Mesendoderm (in vitro differentiated cells): ENCODE measurements around the gene GNAI2.

Experiments used
- DNase-seq: peaks from one replicate; pipeline ENCODE4 v3.0.0; 2013
- H2AK5ac ChIP-seq: 2 replicates; pipeline ENCODE4 v1.6.1; 2013; ENCODE audit warnings: low read length, inconsistent platforms
- H2BK120ac ChIP-seq: 2 replicates; pipeline ENCODE4 v1.6.1; 2013; ENCODE audit warnings: low read depth, mild to moderate bottlenecking, low read length, moderate library complexity, mixed read lengths
- H2BK15ac ChIP-seq: replicated peaks from 2 replicates; pipeline ENCODE4 v1.6.1; 2013; ENCODE audit warnings: low read depth, mild to moderate bottlenecking, moderate library complexity
- H2BK5ac ChIP-seq: 2 replicates; pipeline ENCODE4 v1.6.1; 2013; ENCODE audit warnings: low read length, inconsistent platforms
- H3K18ac ChIP-seq: 2 replicates; pipeline ENCODE4 v1.6.1; 2013; ENCODE audit warnings: mild to moderate bottlenecking, low read length, mixed read lengths
- H3K23ac ChIP-seq: one replicate; pipeline ENCODE4 v1.6.1; 2013; ENCODE audit warnings: low read length
- H3K27ac ChIP-seq: 2 replicates; pipeline ENCODE4 v1.5.1; 2013; ENCODE audit warnings: low read depth, mild to moderate bottlenecking, inconsistent platforms, low read length, moderate library complexity
- H3K27me3 ChIP-seq: 2 replicates; pipeline ENCODE4 v1.6.1; 2013; ENCODE audit warnings: low read length, control low read depth, mild to moderate bottlenecking, inconsistent platforms; ENCODE audit not compliant: insufficient read depth, poor library complexity
- H3K36me3 ChIP-seq: 2 replicates; pipeline ENCODE4 v1.6.1; 2013; ENCODE audit warnings: low read length, inconsistent platforms; ENCODE audit not compliant: control insufficient read depth, insufficient read depth
- H3K4ac ChIP-seq: one replicate; pipeline ENCODE4 v1.6.1; 2013; ENCODE audit warnings: low read depth, mild to moderate bottlenecking, low read length, moderate library complexity
- H3K4me1 ChIP-seq: 2 replicates; pipeline ENCODE4 v1.6.1; 2013; ENCODE audit warnings: low read depth, low read length, inconsistent platforms; ENCODE audit not compliant: control insufficient read depth
- H3K4me2 ChIP-seq: 2 replicates; pipeline ENCODE4 v1.6.1; 2013; ENCODE audit warnings: low read length
- H3K4me3 ChIP-seq: 2 replicates; pipeline ENCODE4 v1.5.1; 2013; ENCODE audit warnings: mild to moderate bottlenecking, low read length
- H3K56ac ChIP-seq: one replicate; pipeline ENCODE4 v1.6.1; 2013; ENCODE audit warnings: low read length
- H3K79me1 ChIP-seq: 2 replicates; pipeline ENCODE4 v1.6.1; 2013; ENCODE audit warnings: low read length, inconsistent platforms
- H3K79me2 ChIP-seq: 2 replicates; pipeline ENCODE4 v1.6.1; 2013; ENCODE audit warnings: mild to moderate bottlenecking, low read length; ENCODE audit not compliant: control insufficient read depth, insufficient read depth
- H3K9ac ChIP-seq: 2 replicates; pipeline ENCODE4 v1.6.1; 2013; ENCODE audit warnings: low read length, inconsistent platforms
- H4K5ac ChIP-seq: one replicate; pipeline ENCODE4 v1.6.1; 2013; ENCODE audit warnings: low read length
- H4K8ac ChIP-seq: one replicate; pipeline ENCODE4 v1.6.1; 2013; ENCODE audit warnings: low read depth, mild to moderate bottlenecking, control low read depth, low read length, moderate library complexity
- WGBS: extraction: QIAGEN DNeasy Blood & Tissue Kit; methylation state at CpG from one replicate; pipeline ENCODE4 v1.1.7; 2013; ENCODE audit warnings: low lambda C conversion rate, missing lambda C conversion rate; ENCODE audit not compliant: insufficient coverage; ENCODE audit errors: extremely low coverage; 5-methylcytosine and 5-hydroxymethylcytosine counted together

Gene GNAI2

GRCh38 chr3:50203113-50203808 is 32.7 kb upstream of the GNAI2 start:
- Histone ChIP-seq H3K79me1 (no peaks in the 10 kb centered on the region), H3K36me3 (no peaks in the 10 kb centered on the region), H3K18ac (no peak overlapping the region), H3K4me2 (no peak overlapping the region), H3K4ac (no peak overlapping the region), H2AK5ac (no peak overlapping the region), H3K4me3 (no peak overlapping the region), H3K27me3 (no peaks in the 10 kb centered on the region), H2BK120ac (no peak overlapping the region), H3K79me2 (no peaks in the 10 kb centered on the region), H2BK5ac (no peak overlapping the region), H3K56ac (no peak overlapping the region), H3K9ac (no peak overlapping the region), H4K8ac (no peak overlapping the region), H4K5ac (no peak overlapping the region), H3K27ac (no peak overlapping the region), H3K23ac (no peak overlapping the region), H3K4me1 (peaks cover 2% of the 10 kb centered on the region), H2BK15ac (no peak overlapping the region)
- no CpG with 5 or more reads among the region's 9 CpGs for whole genome bisulfite sequencing
- DNase-seq, result no peak

GRCh38 chr3:50203809-50204803 is 31.9 kb upstream of the GNAI2 start:
- no peak overlapping the region for H3K4me3 ChIP-seq
- no peak overlapping the region for H2BK5ac ChIP-seq
- H3K36me3 ChIP-seq, result no peaks in the 10 kb centered on the region
- H3K4me1 ChIP-seq, result peaks cover 2% of the 10 kb centered on the region
- no peak overlapping the region for H2AK5ac ChIP-seq
- no peak overlapping the region for H3K4me2 ChIP-seq
- H3K79me2 ChIP-seq, result no peaks in the 10 kb centered on the region
- no peak overlapping the region for H4K5ac ChIP-seq
- DNase-seq, result no peak
- no peaks in the 10 kb centered on the region for H3K79me1 ChIP-seq
- no CpG with 5 or more reads among the region's 12 CpGs for WGBS
- H3K27ac ChIP-seq, result no peak overlapping the region
- no peak overlapping the region for H3K56ac ChIP-seq
- no peaks in the 10 kb centered on the region for H3K27me3 ChIP-seq
- H3K18ac ChIP-seq, result no peak overlapping the region
- no peak overlapping the region for H2BK15ac ChIP-seq
- H3K23ac ChIP-seq, result no peak overlapping the region
- no peak overlapping the region for H3K9ac ChIP-seq
- H2BK120ac ChIP-seq, result no peak overlapping the region
- no peak overlapping the region for H4K8ac ChIP-seq
- H3K4ac ChIP-seq, result no peak overlapping the region

GRCh38 chr3:50204804-50205412 is 31.1 kb upstream of the GNAI2 start, which contains the start of gene SLC38A3:
Gene SLC38A3 (plus strand): TSS chr3:50205271. CDS start chr3:50214200, 8,929 bp downstream.
- WGBS, result no CpG with 5 or more reads among the region's 41 CpGs
- H3K18ac ChIP-seq, result no peak within 1 kb of the TSS
- peak; percentile 50 for DNase-seq
- H3K79me1 ChIP-seq, result no peaks in the 10 kb centered on the region
- H4K8ac ChIP-seq, result no peak within 1 kb of the TSS
- no peak within 1 kb of the TSS for H3K4ac ChIP-seq
- H3K4me2 ChIP-seq, result peak within 1 kb of the TSS; percentile 94
- H3K79me2 ChIP-seq, result no peaks in the 10 kb centered on the region
- H2BK120ac ChIP-seq, result no peak within 1 kb of the TSS
- H2AK5ac ChIP-seq, result no peak within 1 kb of the TSS
- no peaks in the 10 kb centered on the region for H3K36me3 ChIP-seq
- peak within 1 kb of the TSS; percentile 17 for H3K4me3 ChIP-seq
- H3K56ac ChIP-seq, result peak within 1 kb of the TSS; percentile 64
- H4K5ac ChIP-seq, result no peak within 1 kb of the TSS
- H3K23ac ChIP-seq, result no peak within 1 kb of the TSS
- H3K27me3 ChIP-seq, result no peaks in the 10 kb centered on the region
- H3K4me1 ChIP-seq, result peaks cover 2% of the 10 kb centered on the region
- H2BK5ac ChIP-seq, result no peak within 1 kb of the TSS
- H2BK15ac ChIP-seq, result no peak within 1 kb of the TSS
- no peak within 1 kb of the TSS for H3K27ac ChIP-seq
- peak within 1 kb of the TSS; percentile 56 for H3K9ac ChIP-seq

GRCh38 chr3:50205413-50206276 is 30.4 kb upstream of the GNAI2 start:
- no peak overlapping the region for H2BK5ac ChIP-seq
- no peak overlapping the region for H2BK15ac ChIP-seq
- H4K5ac ChIP-seq, result no peak overlapping the region
- peak overlapping the region; percentile 56 for H3K9ac ChIP-seq
- peaks cover 2% of the 10 kb centered on the region for H3K4me1 ChIP-seq
- no peaks in the 10 kb centered on the region for H3K79me2 ChIP-seq
- no peak overlapping the region for H3K23ac ChIP-seq
- H3K27ac ChIP-seq, result no peak overlapping the region
- no peak overlapping the region for H2AK5ac ChIP-seq
- H3K18ac ChIP-seq, result no peak overlapping the region
- WGBS, result no CpG with 5 or more reads among the region's 67 CpGs
- peak; percentile 80 for DNase-seq
- no peak overlapping the region for H3K4ac ChIP-seq
- H3K56ac ChIP-seq, result peak overlapping the region; percentile 64
- peak overlapping the region; percentile 94 for H3K4me2 ChIP-seq
- no peaks in the 10 kb centered on the region for H3K27me3 ChIP-seq
- H4K8ac ChIP-seq, result no peak overlapping the region
- no peaks in the 10 kb centered on the region for H3K79me1 ChIP-seq
- no peak overlapping the region for H2BK120ac ChIP-seq
- H3K36me3 ChIP-seq, result no peaks in the 10 kb centered on the region
- peak overlapping the region; percentile 17 for H3K4me3 ChIP-seq

- peaks cover 2% of the 10 kb centered on the region for H3K4me1 ChIP-seq
- H3K79me2 ChIP-seq, result no peaks in the 10 kb centered on the region
- H3K4ac ChIP-seq, result no peak overlapping the region
- DNase-seq, result no peak
- no peaks in the 10 kb centered on the region for H3K79me1 ChIP-seq
- WGBS, result no CpG with 5 or more reads among the region's 17 CpGs
- no peak overlapping the region for H3K9ac ChIP-seq
- no peak overlapping the region for H3K18ac ChIP-seq
- H2BK120ac ChIP-seq, result no peak overlapping the region
- no peak overlapping the region for H4K8ac ChIP-seq
- H3K4me2 ChIP-seq, result no peak overlapping the region
- H3K27ac ChIP-seq, result no peak overlapping the region
- H3K27me3 ChIP-seq, result no peaks in the 10 kb centered on the region
- no peak overlapping the region for H2BK15ac ChIP-seq
- no peak overlapping the region for H3K23ac ChIP-seq
- H3K56ac ChIP-seq, result no peak overlapping the region
- H4K5ac ChIP-seq, result no peak overlapping the region
- no peak overlapping the region for H2BK5ac ChIP-seq
- H2AK5ac ChIP-seq, result no peak overlapping the region
- no peaks in the 10 kb centered on the region for H3K36me3 ChIP-seq
- no peak overlapping the region for H3K4me3 ChIP-seq
Measured at GRCh38 chr3:50207359-50208042, 28.5 kb upstream of the GNAI2 start.
